ENCODE measurements around the gene ECI1. TPM values are rescaled to one million over a fixed set of nuclear protein-coding genes. Genes with fewer than 3 reads are reported as not detected.

Gene ECI1
- total RNA-seq, 2 donors from 2014 or later, result 109 to 134 TPM

DNA sequence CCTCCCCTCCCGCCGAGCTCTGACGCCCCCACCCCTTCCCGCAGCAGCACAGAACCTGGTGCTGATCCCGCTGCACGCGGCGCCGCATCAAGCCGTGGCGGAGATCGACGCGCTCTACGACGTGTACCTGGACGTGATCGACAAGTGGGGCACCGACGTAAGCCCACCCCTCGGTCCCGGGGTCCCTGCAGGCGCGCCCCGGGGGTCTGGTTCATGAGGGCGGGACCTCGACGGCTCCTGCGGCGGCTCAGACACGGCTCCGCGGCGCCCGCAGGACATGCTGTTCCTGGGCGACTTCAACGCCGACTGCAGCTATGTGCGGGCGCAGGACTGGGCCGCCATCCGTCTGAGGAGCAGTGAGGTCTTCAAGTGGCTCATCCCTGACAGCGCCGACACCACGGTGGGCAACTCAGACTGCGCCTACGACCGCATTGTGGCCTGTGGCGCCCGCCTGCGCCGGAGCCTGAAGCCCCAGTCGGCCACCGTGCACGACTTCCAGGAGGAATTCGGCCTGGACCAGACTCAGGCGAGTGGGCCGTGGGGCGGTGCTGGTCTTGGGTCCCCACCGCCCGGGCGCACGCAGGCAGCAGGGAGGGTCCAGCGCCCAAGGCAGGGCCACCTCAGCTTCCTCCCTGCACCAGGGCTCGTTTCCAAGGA lies 13.8 kb downstream of the ECI1 start:
- Histone ChIP-seq H3K9ac (ENCODE audit: low read depth in 2 of 2, low read length in 2 of 2) (no peak overlapping the region), H3K27ac (no peak overlapping the region), H3K27me3 (peaks cover 26% of the 10 kb centered on the region), H3K9me3 (no peaks in the 10 kb centered on the region), H3K4me1 (peaks cover 16% of the 10 kb centered on the region), H3K36me3 (peaks cover 18% of the 10 kb centered on the region), H3K4me3 (no peak overlapping the region)
- intact Hi-C loops (cut with DNase I), result no loop called here
- no peak for DNase-seq
- TF ChIP-seq, protein P1, sequence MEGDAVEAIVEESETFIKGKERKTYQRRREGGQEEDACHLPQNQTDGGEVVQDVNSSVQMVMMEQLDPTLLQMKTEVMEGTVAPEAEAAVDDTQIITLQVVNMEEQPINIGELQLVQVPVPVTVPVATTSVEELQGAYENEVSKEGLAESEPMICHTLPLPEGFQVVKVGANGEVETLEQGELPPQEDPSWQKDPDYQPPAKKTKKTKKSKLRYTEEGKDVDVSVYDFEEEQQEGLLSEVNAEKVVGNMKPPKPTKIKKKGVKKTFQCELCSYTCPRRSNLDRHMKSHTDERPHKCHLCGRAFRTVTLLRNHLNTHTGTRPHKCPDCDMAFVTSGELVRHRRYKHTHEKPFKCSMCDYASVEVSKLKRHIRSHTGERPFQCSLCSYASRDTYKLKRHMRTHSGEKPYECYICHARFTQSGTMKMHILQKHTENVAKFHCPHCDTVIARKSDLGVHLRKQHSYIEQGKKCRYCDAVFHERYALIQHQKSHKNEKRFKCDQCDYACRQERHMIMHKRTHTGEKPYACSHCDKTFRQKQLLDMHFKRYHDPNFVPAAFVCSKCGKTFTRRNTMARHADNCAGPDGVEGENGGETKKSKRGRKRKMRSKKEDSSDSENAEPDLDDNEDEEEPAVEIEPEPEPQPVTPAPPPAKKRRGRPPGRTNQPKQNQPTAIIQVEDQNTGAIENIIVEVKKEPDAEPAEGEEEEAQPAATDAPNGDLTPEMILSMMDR (IDR thresholded peaks at IDR 0.05), result no peak

DNA sequence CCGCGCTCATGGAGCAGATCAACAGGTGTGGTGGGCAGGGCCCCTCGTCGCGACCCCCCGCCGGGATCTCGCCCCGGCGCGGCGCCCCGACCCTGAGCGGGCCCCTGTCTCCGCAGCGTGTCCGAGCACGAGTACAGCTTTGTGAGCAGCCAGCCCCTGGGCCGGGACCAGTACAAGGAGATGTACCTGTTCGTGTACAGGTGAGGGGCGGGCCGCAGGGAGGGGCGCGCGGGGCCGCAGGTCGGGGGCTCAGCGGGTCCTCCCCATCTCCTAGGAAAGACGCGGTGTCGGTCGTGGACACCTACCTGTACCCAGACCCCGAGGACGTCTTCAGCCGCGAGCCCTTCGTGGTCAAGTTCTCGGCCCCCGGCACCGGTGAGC lies 14.3 kb downstream of the ECI1 start:
- Histone ChIP-seq H3K9ac (ENCODE audit: low read depth in 2 of 2, low read length in 2 of 2) (no peak overlapping the region), H3K4me1 (peaks cover 16% of the 10 kb centered on the region), H3K27ac (no peak overlapping the region), H3K9me3 (no peaks in the 10 kb centered on the region), H3K4me3 (no peak overlapping the region), H3K36me3 (peaks cover 21% of the 10 kb centered on the region), H3K27me3 (peaks cover 26% of the 10 kb centered on the region)
- no peak for DNase-seq
- intact Hi-C loops (cut with DNase I), result no loop called here
- TF ChIP-seq, protein P1 (IDR thresholded peaks at IDR 0.05), result no peak

DNA sequence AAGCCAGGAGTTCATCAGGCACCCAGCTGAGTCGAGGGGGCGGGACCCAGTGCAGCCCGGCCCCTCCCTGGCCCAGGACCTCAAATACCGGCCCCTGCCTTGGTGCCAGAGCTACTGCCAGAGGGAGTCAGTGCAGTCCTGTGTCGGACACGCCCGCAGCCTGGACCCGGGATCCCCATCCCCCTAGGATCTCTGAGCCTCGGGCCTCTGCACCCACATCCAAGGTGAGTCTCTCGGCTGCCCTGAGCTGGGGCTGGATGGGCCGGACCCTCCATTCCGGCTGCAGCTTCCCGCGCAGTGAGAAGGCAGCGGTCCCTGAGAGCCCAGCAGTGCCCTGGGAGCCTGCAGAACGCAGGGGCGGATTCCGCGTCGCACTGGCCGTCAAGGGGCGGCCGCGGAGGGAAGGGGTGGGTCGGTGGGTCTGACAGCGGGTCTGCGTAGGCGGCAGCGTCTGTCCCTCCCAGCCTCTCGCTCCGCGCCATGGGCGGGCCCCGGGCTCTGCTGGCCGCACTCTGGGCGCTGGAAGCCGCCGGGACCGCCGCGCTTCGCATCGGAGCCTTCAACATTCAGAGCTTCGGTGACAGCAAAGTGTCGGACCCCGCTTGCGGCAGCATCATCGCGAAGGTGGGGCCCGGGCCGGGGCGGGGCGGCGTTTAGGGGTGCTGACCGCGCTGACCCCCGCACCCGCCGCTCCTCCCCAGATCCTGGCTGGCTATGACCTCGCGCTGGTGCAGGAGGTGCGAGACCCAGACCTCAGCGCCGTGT lies 14.9 kb downstream of the ECI1 start, which contains the start of gene DNASE1L2:
TSS of gene DNASE1L2 (plus strand) at position 108 of the 765 bp plus-strand sequence. CDS start at position 481, 373 bp downstream.
- no peak within 1 kb of the TSS for H3K9ac ChIP-seq (ENCODE audit: low read depth in 2 of 2, low read length in 2 of 2)
- intact Hi-C loops (cut with DNase I), result no loop called here

DNA sequence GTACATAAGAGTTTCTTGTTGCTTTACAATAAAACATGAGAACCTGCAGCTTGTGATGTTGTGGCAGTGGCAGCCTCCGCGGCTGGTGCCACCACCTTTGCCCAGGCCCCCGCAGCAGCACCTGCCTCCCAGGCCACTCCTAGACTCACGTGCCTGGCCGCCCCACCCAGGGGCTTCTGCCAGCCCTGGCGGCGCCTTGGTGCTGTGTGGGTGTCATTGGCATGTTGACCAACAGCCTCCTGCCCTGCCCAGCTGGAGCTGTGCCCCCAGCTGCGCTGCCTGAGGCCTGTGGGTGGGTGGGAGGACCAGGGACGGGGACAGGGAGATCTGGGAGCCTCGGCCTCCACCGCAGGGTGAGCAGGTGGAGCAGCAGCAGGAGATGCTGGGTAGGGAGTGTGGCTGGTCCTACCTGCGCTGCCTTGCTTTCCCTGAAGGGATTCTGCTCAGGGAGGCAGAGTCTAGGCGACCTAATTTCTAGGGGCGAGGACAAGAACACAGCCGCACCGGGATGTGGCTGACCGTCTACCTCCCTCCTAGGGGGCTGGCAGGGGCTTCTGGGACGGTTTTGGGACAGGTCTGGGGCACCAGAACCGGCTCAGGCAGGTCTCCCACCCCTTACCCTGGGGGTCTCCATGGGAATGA lies 15.6 kb downstream of the ECI1 start:
- H3K9me3 ChIP-seq, result no peaks in the 10 kb centered on the region
- H3K9ac ChIP-seq (ENCODE audit: low read depth in 2 of 2, low read length in 2 of 2), result no peak overlapping the region
- H3K4me3 ChIP-seq, result no peak overlapping the region
- intact Hi-C loops (cut with DNase I), result no loop called here
- H3K27ac ChIP-seq, result no peak overlapping the region
- peaks cover 26% of the 10 kb centered on the region for H3K27me3 ChIP-seq
- TF ChIP-seq, protein P1 (IDR thresholded peaks at IDR 0.05), result no peak
- H3K36me3 ChIP-seq, result peaks cover 23% of the 10 kb centered on the region
- no peak for DNase-seq
- peaks cover 16% of the 10 kb centered on the region for H3K4me1 ChIP-seq

More for the DNA sequence above, 14.9 kb downstream of the ECI1 start, which contains the start of gene DNASE1L2:
- Histone ChIP-seq H3K36me3 (peaks cover 23% of the 10 kb centered on the region), H3K9me3 (no peaks in the 10 kb centered on the region), H3K4me3 (peak within 1 kb of the TSS; percentile 13), H3K4me1 (peaks cover 16% of the 10 kb centered on the region), H3K27ac (no peak within 1 kb of the TSS), H3K27me3 (peaks cover 26% of the 10 kb centered on the region)
- peak; percentile 47 for DNase-seq
- TF ChIP-seq, protein P1 (IDR thresholded peaks at IDR 0.05), result no peak

DNA sequence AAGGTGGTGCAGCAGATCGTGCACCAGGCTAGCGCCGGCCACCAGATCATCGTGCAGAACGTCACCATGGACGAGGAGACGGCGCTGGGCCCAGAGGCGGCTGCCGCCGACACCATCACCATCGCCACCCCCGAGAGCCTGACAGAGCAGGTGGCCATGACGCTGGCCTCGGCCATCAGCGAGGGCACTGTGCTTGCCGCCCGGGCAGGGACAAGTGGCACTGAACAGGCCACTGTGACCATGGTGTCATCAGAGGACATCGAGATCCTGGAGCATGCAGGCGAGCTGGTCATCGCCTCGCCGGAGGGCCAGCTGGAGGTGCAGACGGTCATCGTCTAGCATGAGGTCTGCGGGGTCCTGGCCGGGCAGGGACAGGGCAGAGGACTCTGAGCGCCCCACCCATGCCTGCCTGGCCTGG lies 16.1 kb downstream of the ECI1 start:
- H3K27ac ChIP-seq, result no peak overlapping the region
- intact Hi-C loops (cut with DNase I), result no loop called here
- H3K4me3 ChIP-seq, result no peak overlapping the region
- no peaks in the 10 kb centered on the region for H3K9me3 ChIP-seq
- TF ChIP-seq, protein P1 (IDR thresholded peaks at IDR 0.05), result no peak
- H3K36me3 ChIP-seq, result peaks cover 23% of the 10 kb centered on the region
- peaks cover 26% of the 10 kb centered on the region for H3K27me3 ChIP-seq
- peaks cover 16% of the 10 kb centered on the region for H3K4me1 ChIP-seq
- no peak overlapping the region for H3K9ac ChIP-seq (ENCODE audit: low read depth in 2 of 2, low read length in 2 of 2)
- no peak for DNase-seq
